ENCODE data around the gene UST.

Gene UST

DNA sequence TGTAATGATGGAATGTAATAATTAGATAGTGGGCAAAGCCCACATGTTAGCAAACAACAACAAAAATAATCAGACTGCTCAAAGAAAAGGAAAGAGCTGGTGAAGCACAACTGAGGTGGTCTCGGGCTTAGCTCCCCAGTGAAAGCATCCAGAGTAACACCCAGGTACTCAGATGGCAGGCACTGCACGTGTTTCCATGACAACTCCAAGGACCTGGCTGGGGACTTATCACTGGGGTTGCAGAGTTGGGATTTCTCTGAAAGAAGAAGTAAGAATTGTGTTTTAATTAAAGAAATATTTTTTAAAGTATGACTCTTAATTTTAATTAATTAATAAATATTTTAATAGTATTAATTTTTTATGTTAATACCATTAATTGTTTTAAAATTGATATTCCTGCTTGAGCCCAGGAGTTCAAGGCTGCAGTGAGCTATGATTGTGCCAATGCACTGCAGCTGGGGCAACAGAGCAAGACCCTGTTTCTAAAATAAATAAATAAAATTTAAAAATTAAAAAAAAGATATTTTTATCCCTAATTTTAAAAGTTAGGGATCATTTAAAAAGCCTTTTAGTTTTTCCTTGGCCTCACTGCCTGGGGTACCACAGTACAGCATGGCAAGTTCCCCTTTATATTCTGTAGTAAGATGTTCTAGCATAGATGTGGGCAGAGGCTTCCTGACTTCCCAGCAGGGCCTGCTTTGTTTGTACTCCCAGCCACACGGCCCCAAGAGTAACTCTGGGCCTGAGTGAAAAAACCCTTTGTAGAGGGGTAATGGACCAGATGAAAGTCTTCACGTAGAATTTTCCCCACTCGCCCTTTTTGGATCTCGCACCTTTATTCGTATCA is 42.2 kb upstream of the UST start:
- ChIA-PET POLR2A (no interaction called here), CTCF (no interaction called here)
- DNase-seq (ENCODE audit: extremely low spot score): no peak
- TF ChIP-seq ELF4 (IDR thresholded peaks at IDR 0.05) (no peak), NFRKB (IDR thresholded peaks at IDR 0.05) (no peak)

DNA sequence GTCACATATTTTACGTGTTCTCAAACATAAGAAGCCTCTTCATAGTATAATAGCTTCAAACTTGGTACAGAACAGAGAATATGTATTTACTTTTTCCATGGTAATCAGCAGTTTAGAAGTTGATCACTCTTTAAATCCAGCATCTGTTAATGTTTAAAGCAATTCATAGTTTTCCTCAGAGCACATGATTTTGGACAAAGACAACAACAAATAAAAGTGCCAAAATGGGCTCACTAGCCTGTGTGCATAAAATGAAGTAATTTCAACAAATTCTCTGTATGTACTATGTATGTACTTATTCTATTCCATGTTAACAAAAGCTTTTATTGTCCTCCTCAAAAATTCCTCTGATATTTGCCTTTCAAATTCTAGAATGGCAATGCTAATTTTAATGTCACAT is 38.1 kb upstream of the UST start:
- DNase-seq (ENCODE audit: extremely low spot score): no peak
- POLR2A ChIA-PET: no interaction called here
- no peak for TF ChIP-seq SUZ12 (IDR thresholded peaks at IDR 0.05)
- no peak for TF ChIP-seq TARDBP (IDR thresholded peaks at IDR 0.05)
- TF ChIP-seq HDGF (IDR thresholded peaks at IDR 0.05; ENCODE audit: borderline replicate concordance): no peak
- TF ChIP-seq FOXK2 (IDR thresholded peaks at IDR 0.05): no peak
- no peak for TF ChIP-seq L3MBTL2 (conservative IDR thresholded peaks at IDR 0.05)
- TF ChIP-seq FOXM1 (IDR thresholded peaks at IDR 0.05; ENCODE audit: borderline replicate concordance): no peak
- TF ChIP-seq ELF4 (IDR thresholded peaks at IDR 0.05): no peak
- TF ChIP-seq FOXA1 (IDR thresholded peaks at IDR 0.05): no peak
- no peak for TF ChIP-seq NFRKB (IDR thresholded peaks at IDR 0.05)
- TF ChIP-seq SP1 (IDR thresholded peaks at IDR 0.05): no peak
- no peak for TF ChIP-seq ZNF384 (IDR thresholded peaks at IDR 0.05)
- CTCF ChIA-PET: interaction anchor here (0.9 kb wide), 1 partner anchor 22 kb away, joined by 3 read pairs; no protein-coding TSS in a partner anchor

DNA sequence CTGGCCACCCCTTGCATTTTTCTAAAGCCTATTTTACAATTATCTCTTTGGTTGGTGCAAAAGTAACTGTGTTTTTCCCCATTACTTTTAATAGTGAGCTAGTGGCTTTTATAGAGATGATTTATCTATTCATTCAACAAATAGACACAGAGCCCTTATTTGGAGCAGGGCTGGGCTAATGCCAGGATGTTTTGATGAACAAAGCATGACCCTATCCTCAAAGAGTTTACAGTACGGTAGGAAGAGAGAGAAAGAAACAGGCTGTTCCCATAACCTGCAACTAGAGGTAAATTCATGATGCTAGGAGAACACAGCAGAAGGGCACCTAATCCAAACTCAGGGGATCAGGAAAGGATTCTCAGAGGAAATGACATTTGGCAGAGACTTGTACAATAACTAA is 37.3 kb upstream of the UST start:
- ChIA-PET CTCF (interaction anchor here (0.7 kb wide), 1 partner anchor 41 kb away, joined by 3 read pairs; no protein-coding TSS in a partner anchor), POLR2A (no interaction called here)
- DNase-seq (ENCODE audit: extremely low spot score): no peak
- no peak for TF ChIP-seq L3MBTL2 (conservative IDR thresholded peaks at IDR 0.05)

DNA sequence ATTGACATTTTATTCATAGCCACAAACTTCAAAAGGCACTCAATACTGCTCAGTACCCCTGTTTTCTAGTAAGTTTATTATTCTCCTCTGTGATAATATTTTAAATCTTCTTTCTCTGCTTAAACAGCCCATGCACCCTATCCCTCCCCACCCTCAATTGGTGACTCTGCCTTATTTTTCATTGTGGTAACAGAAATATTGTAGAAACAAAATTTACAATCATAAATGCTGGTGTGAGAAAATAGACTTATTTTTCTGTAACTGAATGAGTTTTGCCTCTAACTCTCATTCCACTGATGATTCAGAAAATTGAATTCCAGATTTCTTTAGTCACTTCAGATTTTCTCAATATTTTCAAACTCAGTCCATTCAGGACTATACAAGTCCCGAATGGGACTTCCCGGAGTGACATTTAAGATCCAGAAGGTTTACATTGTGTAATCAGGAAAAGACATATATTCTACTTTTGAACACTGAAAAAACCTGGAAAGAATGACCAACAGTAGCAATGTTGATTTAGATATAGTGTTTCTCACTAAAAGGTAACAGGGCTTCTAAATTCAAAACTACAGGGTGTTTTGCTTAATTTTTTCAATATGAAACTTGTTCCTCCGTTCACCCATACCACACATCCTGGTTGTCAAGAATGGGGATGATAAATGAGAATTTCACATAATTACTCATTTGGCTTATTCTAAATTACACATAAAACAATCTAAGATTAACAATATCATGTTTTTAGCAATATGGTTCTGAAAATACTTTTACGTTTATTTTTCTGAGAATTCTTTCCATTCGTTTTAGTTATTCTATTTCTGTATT is 34.8 kb upstream of the UST start:
- CTCF ChIA-PET: no interaction called here
- POLR2A ChIA-PET: no interaction called here
- DNase-seq (ENCODE audit: extremely low spot score): no peak
- TF ChIP-seq CTBP1 (IDR thresholded peaks at IDR 0.05; ENCODE audit: borderline replicate concordance): no peak
- no peak for TF ChIP-seq TARDBP (IDR thresholded peaks at IDR 0.05)
- TF ChIP-seq FOXK2 (IDR thresholded peaks at IDR 0.05): no peak
- TF ChIP-seq FOXA1 (IDR thresholded peaks at IDR 0.05): no peak
- no peak for TF ChIP-seq SP1 (IDR thresholded peaks at IDR 0.05)
- no peak for TF ChIP-seq ARNT (IDR thresholded peaks at IDR 0.05)

DNA sequence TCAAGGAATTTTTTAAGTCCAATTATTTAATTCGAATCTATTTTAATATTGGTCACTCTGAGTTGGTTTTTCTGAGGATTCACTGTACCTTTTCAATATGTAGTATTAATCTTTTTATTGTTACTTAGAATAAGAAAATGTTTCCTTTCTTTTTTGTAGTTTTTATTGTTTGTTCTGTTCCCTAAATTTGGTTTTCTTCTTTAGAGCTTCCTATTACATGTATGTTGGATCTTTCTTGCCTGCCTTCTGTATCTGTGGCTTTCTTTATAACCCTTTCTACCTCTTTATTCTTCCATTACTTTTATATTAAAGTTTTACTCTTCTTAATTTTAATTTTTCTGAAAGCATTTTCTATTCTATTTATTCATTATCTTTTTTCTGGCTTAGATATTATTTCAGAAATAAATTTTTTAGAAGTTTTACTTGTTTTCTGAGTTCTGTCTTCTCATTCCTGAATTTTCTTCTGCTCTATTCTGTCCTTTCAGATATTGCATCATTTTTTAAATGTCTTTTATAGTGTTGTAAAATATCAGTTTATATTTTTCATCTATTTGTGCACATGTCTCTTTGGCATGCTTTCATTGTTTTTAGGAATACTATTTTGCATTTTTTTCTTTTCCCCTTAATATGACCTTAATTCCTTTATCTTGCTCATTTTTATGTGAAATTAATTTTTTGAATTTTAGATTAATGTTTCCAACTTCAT is 33.6 kb upstream of the UST start:
- ChIA-PET CTCF (no interaction called here), POLR2A (no interaction called here)
- DNase-seq (ENCODE audit: extremely low spot score): no peak
- TF ChIP-seq ARNT (IDR thresholded peaks at IDR 0.05) (no peak), FOXA1 (IDR thresholded peaks at IDR 0.05) (no peak), HDGF (IDR thresholded peaks at IDR 0.05; ENCODE audit: borderline replicate concordance) (no peak), CTBP1 (IDR thresholded peaks at IDR 0.05; ENCODE audit: borderline replicate concordance) (no peak), ZNF384 (IDR thresholded peaks at IDR 0.05) (no peak), LEF1 (IDR thresholded peaks at IDR 0.05; ENCODE audit: borderline replicate concordance) (no peak), FOXK2 (IDR thresholded peaks at IDR 0.05) (no peak), NFRKB (IDR thresholded peaks at IDR 0.05) (no peak), ELF4 (IDR thresholded peaks at IDR 0.05) (no peak), TARDBP (IDR thresholded peaks at IDR 0.05) (no peak), SUZ12 (IDR thresholded peaks at IDR 0.05) (no peak), L3MBTL2 (conservative IDR thresholded peaks at IDR 0.05) (no peak)
- TF ChIP-seq, protein P1, sequence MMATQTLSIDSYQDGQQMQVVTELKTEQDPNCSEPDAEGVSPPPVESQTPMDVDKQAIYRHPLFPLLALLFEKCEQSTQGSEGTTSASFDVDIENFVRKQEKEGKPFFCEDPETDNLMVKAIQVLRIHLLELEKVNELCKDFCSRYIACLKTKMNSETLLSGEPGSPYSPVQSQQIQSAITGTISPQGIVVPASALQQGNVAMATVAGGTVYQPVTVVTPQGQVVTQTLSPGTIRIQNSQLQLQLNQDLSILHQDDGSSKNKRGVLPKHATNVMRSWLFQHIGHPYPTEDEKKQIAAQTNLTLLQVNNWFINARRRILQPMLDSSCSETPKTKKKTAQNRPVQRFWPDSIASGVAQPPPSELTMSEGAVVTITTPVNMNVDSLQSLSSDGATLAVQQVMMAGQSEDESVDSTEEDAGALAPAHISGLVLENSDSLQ (IDR thresholded peaks at IDR 0.05): no peak

DNA sequence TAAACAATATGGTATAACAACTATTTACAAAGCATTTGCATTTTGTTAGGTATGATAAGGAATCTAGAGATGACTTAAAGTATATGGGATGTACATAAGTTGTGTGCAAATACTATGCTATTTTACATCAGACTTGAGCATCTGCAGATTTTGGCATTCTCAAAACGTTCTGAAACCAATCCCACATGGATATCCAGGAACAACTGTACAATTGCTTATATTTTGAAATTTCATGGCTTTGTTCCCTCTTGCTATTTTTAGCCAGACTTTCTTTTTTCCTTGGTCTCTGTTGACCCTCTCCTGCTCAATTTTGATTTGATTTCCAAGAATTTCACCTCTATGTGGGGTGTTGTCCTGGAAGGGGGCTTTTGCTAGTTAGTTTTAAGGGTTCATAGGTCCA is 32.9 kb upstream of the UST start:
- ChIA-PET CTCF (no interaction called here), POLR2A (no interaction called here)
- no peak for TF ChIP-seq ELF4 (IDR thresholded peaks at IDR 0.05)
- TF ChIP-seq L3MBTL2 (conservative IDR thresholded peaks at IDR 0.05): no peak
- TF ChIP-seq FOXK2 (IDR thresholded peaks at IDR 0.05): no peak
- no peak for TF ChIP-seq HDGF (IDR thresholded peaks at IDR 0.05; ENCODE audit: borderline replicate concordance)
- no peak for DNase-seq (ENCODE audit: extremely low spot score)

DNA sequence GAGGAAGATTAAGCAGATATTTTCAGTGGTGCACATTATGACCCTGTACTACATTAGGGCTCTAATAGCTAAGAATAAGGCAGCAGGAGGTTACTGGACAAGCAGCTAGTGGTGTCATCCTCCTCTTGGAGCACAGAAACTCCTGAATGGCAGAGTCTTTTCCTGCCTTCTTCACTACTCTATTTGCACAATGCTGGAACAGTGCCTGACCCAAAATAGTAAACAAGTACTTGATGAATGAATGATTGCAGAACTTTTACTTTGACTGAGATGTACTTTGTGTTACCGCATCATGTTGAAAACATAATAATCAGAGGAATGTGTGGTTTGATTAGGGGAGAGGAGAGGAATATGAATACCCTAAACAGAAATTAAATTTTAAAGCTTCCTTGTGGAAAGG is 30.0 kb upstream of the UST start:
- ChIA-PET POLR2A (no interaction called here), CTCF (no interaction called here)
- no peak for TF ChIP-seq SP1 (IDR thresholded peaks at IDR 0.05)
- DNase-seq (ENCODE audit: extremely low spot score): no peak

DNA sequence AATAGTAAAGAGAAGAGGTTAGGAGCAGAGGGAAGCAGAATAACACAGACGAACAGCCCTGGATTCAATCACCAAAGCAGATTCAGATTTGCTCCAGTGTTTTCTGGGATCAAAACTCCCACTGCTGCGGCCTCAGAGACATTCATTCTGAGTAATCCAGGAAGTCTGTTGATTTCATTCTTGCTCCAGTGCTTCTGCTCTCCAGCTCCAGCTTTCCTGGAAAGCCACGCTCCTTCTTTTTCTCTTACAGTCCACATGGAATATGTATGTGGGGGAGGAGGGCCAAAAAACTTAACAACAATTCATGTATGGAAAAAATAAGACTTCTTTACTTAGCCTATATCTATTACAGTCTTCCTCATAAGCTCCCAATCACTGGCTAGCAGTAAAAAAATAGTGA is 26.4 kb upstream of the UST start:
- CTCF ChIA-PET: no interaction called here
- TF ChIP-seq ARNT (IDR thresholded peaks at IDR 0.05) (no peak), FOXK2 (IDR thresholded peaks at IDR 0.05) (no peak), ELF4 (IDR thresholded peaks at IDR 0.05) (no peak)
- POLR2A ChIA-PET: interaction anchor here (1.1 kb wide), 1 partner anchor 375 kb away, joined by 3 read pairs; no protein-coding TSS in a partner anchor
- DNase-seq (ENCODE audit: extremely low spot score): no peak
